ENCODE measurements around the gene AUTS2.

AUTS2 gene

GRCh38 chr7:70635633-70636032 is 1037.4 kb downstream of the AUTS2 start:
- Histone ChIP-seq H3K9me3 (ENCODE audit: control insufficient read depth in 5 of 5, low read length in 5 of 5) (peaks cover 0 to 3% (median 0%) of the 10 kb centered on the region in 5 donors), H3K36me3 (ENCODE audit: control insufficient read depth in 5 of 5, insufficient read depth in 5 of 5, low read length in 5 of 5) (no peaks in the 10 kb centered on the region), H3K27me3 (ENCODE audit: control insufficient read depth in 5 of 5, insufficient read depth in 4 of 5, low read length in 5 of 5) (no peaks in the 10 kb centered on the region), H3K9ac (ENCODE audit: low read length in 5 of 5) (no peak overlapping the region), H3K27ac (ENCODE audit: low read depth, low read length) (no peak overlapping the region), H3K4me3 (ENCODE audit: low read depth in 1 of 5, low read length in 5 of 5) (no peak overlapping the region), H3K4me1 (ENCODE audit: control insufficient read depth in 5 of 5, insufficient read depth in 5 of 5, low read length in 5 of 5) (peaks cover 0 to 8% (median 6%) of the 10 kb centered on the region in 5 donors)

GRCh38 chr7:70636169-70636568 is 1037.9 kb downstream of the AUTS2 start:
- Histone ChIP-seq H3K27me3 (ENCODE audit: control insufficient read depth in 5 of 5, insufficient read depth in 4 of 5, low read length in 5 of 5) (no peaks in the 10 kb centered on the region), H3K4me1 (ENCODE audit: control insufficient read depth in 5 of 5, insufficient read depth in 5 of 5, low read length in 5 of 5) (peaks cover 0 to 3% (median 2%) of the 10 kb centered on the region in 5 donors), H3K4me3 (ENCODE audit: low read depth in 1 of 5, low read length in 5 of 5) (no peak overlapping the region), H3K27ac (ENCODE audit: low read depth, low read length) (no peak overlapping the region), H3K9ac (ENCODE audit: low read length in 5 of 5) (no peak overlapping the region), H3K9me3 (ENCODE audit: control insufficient read depth in 5 of 5, low read length in 5 of 5) (peaks cover 0 to 6% (median 0%) of the 10 kb centered on the region in 5 donors), H3K36me3 (ENCODE audit: control insufficient read depth in 5 of 5, insufficient read depth in 5 of 5, low read length in 5 of 5) (no peaks in the 10 kb centered on the region)

- Histone ChIP-seq H3K9me3 (ENCODE audit: control insufficient read depth in 5 of 5, low read length in 5 of 5) (peaks cover 0 to 9% (median 7%) of the 10 kb centered on the region in 5 donors), H3K4me1 (ENCODE audit: control insufficient read depth in 5 of 5, insufficient read depth in 5 of 5, low read length in 5 of 5) (no peaks in the 10 kb centered on the region), H3K36me3 (ENCODE audit: control insufficient read depth in 5 of 5, insufficient read depth in 5 of 5, low read length in 5 of 5) (no peaks in the 10 kb centered on the region), H3K4me3 (ENCODE audit: low read depth in 1 of 5, low read length in 5 of 5) (no peak overlapping the region), H3K9ac (ENCODE audit: low read length in 5 of 5) (no peak overlapping the region), H3K27ac (ENCODE audit: low read depth, low read length) (no peak overlapping the region), H3K27me3 (ENCODE audit: control insufficient read depth in 5 of 5, insufficient read depth in 4 of 5, low read length in 5 of 5) (no peaks in the 10 kb centered on the region)
These were observed 1039.5 kb downstream of the AUTS2 start for GRCh38 chr7:70637726-70638125.

DNA sequence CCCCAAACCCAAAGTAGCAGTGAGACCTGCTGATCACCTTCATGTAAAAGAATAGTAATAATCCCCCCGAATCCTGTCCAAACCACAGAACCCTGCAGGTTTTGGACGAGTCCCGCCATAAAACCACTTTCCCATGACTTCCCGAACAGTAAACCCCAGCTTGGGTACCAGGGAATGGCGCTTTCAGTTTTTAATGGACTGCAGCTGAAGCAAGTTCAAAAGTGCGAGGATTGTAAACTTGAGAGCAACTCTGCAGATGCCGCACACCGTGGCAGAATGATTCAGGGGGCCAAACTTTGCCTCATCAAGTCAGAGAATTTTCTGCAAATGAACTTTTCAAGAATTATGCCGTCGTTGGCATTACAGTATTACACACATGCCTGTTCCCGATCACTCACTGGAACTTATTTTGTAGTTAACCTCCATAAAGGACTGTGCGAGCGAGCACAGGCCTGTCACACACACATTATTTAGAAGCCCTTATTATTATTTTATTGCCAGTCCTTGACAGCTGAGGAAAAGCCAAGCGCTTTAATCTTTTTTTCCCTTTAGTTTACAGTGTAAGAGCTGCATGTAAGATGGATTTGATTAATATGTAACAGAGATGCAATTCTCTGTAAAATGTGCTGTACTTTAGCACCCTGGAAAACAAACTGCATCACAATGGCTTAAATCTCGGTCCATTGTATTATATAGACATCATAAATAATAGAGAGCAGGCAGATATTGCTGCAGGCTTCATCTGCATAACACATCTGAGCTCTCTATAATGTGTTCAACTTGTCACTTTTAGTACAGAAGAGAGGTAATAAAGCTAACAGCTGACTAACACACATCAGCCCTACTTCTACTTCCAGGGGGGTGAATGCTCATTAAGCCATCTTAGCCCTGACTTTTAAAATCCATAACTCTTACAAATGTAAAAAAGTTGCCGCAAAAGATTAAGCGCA is 1040.2 kb downstream of the AUTS2 start:
- H3K36me3 ChIP-seq (ENCODE audit: control insufficient read depth in 5 of 5, insufficient read depth in 5 of 5, low read length in 5 of 5), result no peaks in the 10 kb centered on the region
- peaks cover 0 to 9% (median 7%) of the 10 kb centered on the region in 5 donors for H3K9me3 ChIP-seq (ENCODE audit: control insufficient read depth in 5 of 5, low read length in 5 of 5)
- no peaks in the 10 kb centered on the region for H3K4me1 ChIP-seq (ENCODE audit: control insufficient read depth in 5 of 5, insufficient read depth in 5 of 5, low read length in 5 of 5)
- no peaks in the 10 kb centered on the region for H3K27me3 ChIP-seq (ENCODE audit: control insufficient read depth in 5 of 5, insufficient read depth in 4 of 5, low read length in 5 of 5)
- H3K4me3 ChIP-seq (ENCODE audit: low read depth in 1 of 5, low read length in 5 of 5), result no peak overlapping the region
- H3K9ac ChIP-seq (ENCODE audit: low read length in 5 of 5), result no peak overlapping the region
- H3K27ac ChIP-seq (ENCODE audit: low read depth, low read length), result no peak overlapping the region

DNA sequence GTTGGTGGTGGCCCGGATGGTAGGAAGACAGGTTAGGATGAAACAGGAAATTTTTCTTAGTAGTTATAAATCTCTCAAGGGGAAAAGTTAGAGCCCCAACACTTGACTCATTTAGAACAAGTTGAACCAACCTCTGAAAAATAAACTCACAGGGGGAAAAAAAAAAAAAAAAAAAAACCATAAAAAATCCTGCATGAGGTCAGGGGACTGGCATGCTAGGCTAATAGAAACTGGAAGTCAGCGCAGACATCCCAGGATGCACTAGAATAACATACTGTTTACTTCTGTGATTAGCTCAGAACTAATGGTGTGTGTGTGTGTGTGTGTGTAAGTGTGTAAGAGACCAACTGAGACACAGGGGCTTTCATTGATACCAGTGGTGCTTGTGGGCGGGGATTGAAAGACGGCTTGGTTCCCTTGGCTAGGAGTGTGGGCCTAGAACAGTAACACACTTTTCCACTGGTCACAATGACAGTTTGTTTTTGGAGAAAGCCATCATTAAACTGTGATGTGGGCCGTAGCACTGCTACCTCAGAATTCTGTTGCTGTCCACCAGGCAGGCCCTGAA is 1042.1 kb downstream of the AUTS2 start:
- no peak overlapping the region for H3K9ac ChIP-seq (ENCODE audit: low read length in 5 of 5)
- H3K4me1 ChIP-seq (ENCODE audit: control insufficient read depth in 5 of 5, insufficient read depth in 5 of 5, low read length in 5 of 5), result no peaks in the 10 kb centered on the region
- H3K9me3 ChIP-seq (ENCODE audit: control insufficient read depth in 5 of 5, low read length in 5 of 5), result peaks cover 0 to 9% (median 7%) of the 10 kb centered on the region in 5 donors
- H3K27me3 ChIP-seq (ENCODE audit: control insufficient read depth in 5 of 5, insufficient read depth in 4 of 5, low read length in 5 of 5), result no peaks in the 10 kb centered on the region
- H3K4me3 ChIP-seq (ENCODE audit: low read depth in 1 of 5, low read length in 5 of 5), result no peak overlapping the region
- H3K36me3 ChIP-seq (ENCODE audit: control insufficient read depth in 5 of 5, insufficient read depth in 5 of 5, low read length in 5 of 5), result no peaks in the 10 kb centered on the region
- no peak overlapping the region for H3K27ac ChIP-seq (ENCODE audit: low read depth, low read length)

GRCh38 chr7:70641882-70642281 is 1043.6 kb downstream of the AUTS2 start:
- no peak overlapping the region for H3K27ac ChIP-seq (ENCODE audit: low read depth, low read length)
- H3K9ac ChIP-seq (ENCODE audit: low read length in 5 of 5), result no peak overlapping the region
- peaks cover 0 to 2% (median 0%) of the 10 kb centered on the region in 5 donors for H3K36me3 ChIP-seq (ENCODE audit: control insufficient read depth in 5 of 5, insufficient read depth in 5 of 5, low read length in 5 of 5)
- H3K4me1 ChIP-seq (ENCODE audit: control insufficient read depth in 5 of 5, insufficient read depth in 5 of 5, low read length in 5 of 5), result no peaks in the 10 kb centered on the region
- no peak overlapping the region for H3K4me3 ChIP-seq (ENCODE audit: low read depth in 1 of 5, low read length in 5 of 5)
- no peaks in the 10 kb centered on the region for H3K27me3 ChIP-seq (ENCODE audit: control insufficient read depth in 5 of 5, insufficient read depth in 4 of 5, low read length in 5 of 5)
- H3K9me3 ChIP-seq (ENCODE audit: control insufficient read depth in 5 of 5, low read length in 5 of 5), result peaks cover 0 to 9% (median 7%) of the 10 kb centered on the region in 5 donors

GRCh38 chr7:70645279-70645678 is 1047.0 kb downstream of the AUTS2 start:
- Histone ChIP-seq H3K9me3 (ENCODE audit: control insufficient read depth in 5 of 5, low read length in 5 of 5) (peaks cover 0 to 9% (median 7%) of the 10 kb centered on the region in 5 donors), H3K27me3 (ENCODE audit: control insufficient read depth in 5 of 5, insufficient read depth in 4 of 5, low read length in 5 of 5) (no peaks in the 10 kb centered on the region), H3K4me3 (ENCODE audit: low read depth in 1 of 5, low read length in 5 of 5) (no peak overlapping the region), H3K9ac (ENCODE audit: low read length in 5 of 5) (no peak overlapping the region), H3K36me3 (ENCODE audit: control insufficient read depth in 5 of 5, insufficient read depth in 5 of 5, low read length in 5 of 5) (peaks cover 0 to 2% (median 0%) of the 10 kb centered on the region in 5 donors), H3K27ac (ENCODE audit: low read depth, low read length) (no peak overlapping the region), H3K4me1 (ENCODE audit: control insufficient read depth in 5 of 5, insufficient read depth in 5 of 5, low read length in 5 of 5) (no peaks in the 10 kb centered on the region)

DNA sequence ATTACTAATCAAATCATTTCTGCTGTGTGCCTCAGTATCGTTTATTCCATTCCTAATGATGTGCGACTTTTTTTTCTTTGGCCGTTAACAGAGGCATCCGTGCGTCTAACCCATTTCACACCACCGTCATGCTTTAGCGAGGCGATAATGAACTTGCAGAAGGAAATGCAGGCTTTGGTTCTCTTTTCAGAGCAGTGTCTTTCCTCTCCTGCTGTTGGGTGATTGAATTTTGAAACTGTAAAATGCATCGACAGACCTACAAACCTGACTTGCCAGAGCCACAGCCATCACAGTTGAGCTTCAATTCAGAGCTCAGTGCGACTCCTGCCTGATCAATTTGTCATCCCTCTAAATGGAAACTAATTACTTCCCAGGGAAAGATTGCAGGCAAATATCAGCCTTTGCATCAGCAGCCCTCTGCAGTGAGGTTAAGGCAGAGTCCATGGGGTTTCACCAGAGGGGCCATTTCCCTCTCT is 1047.6 kb downstream of the AUTS2 start:
- no peaks in the 10 kb centered on the region for H3K4me1 ChIP-seq (ENCODE audit: control insufficient read depth in 5 of 5, insufficient read depth in 5 of 5, low read length in 5 of 5)
- peaks cover 0 to 7% (median 4%) of the 10 kb centered on the region in 5 donors for H3K9me3 ChIP-seq (ENCODE audit: control insufficient read depth in 5 of 5, low read length in 5 of 5)
- H3K9ac ChIP-seq (ENCODE audit: low read length in 5 of 5), result no peak overlapping the region
- H3K27ac ChIP-seq (ENCODE audit: low read depth, low read length), result no peak overlapping the region
- peaks cover 0 to 2% (median 0%) of the 10 kb centered on the region in 5 donors for H3K36me3 ChIP-seq (ENCODE audit: control insufficient read depth in 5 of 5, insufficient read depth in 5 of 5, low read length in 5 of 5)
- no peaks in the 10 kb centered on the region for H3K27me3 ChIP-seq (ENCODE audit: control insufficient read depth in 5 of 5, insufficient read depth in 4 of 5, low read length in 5 of 5)
- no peak overlapping the region for H3K4me3 ChIP-seq (ENCODE audit: low read depth in 1 of 5, low read length in 5 of 5)

GRCh38 chr7:70646536-70647248 is 1048.4 kb downstream of the AUTS2 start:
- Histone ChIP-seq H3K4me3 (ENCODE audit: low read depth in 1 of 5, low read length in 5 of 5) (no peak overlapping the region), H3K36me3 (ENCODE audit: control insufficient read depth in 5 of 5, insufficient read depth in 5 of 5, low read length in 5 of 5) (peaks cover 0 to 2% (median 0%) of the 10 kb centered on the region in 5 donors), H3K27ac (ENCODE audit: low read depth, low read length) (no peak overlapping the region), H3K4me1 (ENCODE audit: control insufficient read depth in 5 of 5, insufficient read depth in 5 of 5, low read length in 5 of 5) (no peaks in the 10 kb centered on the region), H3K9me3 (ENCODE audit: control insufficient read depth in 5 of 5, low read length in 5 of 5) (peaks cover 0 to 4% (median 3%) of the 10 kb centered on the region in 5 donors), H3K9ac (ENCODE audit: low read length in 5 of 5) (no peak overlapping the region), H3K27me3 (ENCODE audit: control insufficient read depth in 5 of 5, insufficient read depth in 4 of 5, low read length in 5 of 5) (no peaks in the 10 kb centered on the region)
